ENCODE data around the gene PBX2.
"Not testable (repeated sequence)": the region's sequence is repeated elsewhere in the genome, so short reads cannot be mapped to it uniquely, and the experiment has no call there.

The PBX2 gene

DNA sequence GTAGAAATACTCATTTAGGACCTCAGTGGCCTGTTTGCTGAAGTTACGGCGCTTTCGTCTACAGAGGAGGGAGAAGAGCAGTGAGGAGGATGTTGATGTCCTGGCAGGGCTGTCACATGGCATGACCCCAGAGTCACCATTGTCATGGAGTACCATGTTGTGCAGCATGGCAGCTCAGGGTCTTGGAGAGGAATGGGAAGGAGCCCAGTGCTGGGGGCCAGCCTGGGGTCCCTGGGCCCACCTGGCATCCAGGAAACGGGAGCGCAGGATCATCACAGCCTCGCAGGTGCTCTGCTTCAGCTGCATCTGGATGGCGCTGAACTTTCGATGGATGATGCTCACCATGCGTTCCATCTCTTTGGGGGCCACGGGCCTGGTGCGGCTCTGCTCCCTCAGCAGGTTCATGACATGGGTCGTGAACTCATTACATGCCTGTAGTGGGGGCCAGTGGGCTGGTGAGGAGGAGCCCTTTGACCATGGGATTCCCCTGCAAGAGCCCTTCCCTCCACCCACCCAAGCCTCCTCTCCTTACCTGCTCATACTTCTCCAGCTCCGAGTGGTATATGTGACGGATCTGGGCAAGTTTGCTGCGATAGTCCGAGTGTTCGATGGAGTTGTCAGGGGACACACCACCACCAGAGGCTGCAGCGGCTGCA is 2.1 kb downstream of the PBX2 start:
- in situ Hi-C loops (cut with HindIII; ENCODE audit: low sequenced_read_pairs): not testable (repeated sequence)

GRCh38 chr6:32187009-32187709 is 2.8 kb downstream of the PBX2 start:
- in situ Hi-C loops (cut with HindIII; ENCODE audit: low sequenced_read_pairs): no loop called here

GRCh38 chr6:32186151-32186840 is 3.7 kb downstream of the PBX2 start:
- in situ Hi-C loops (cut with HindIII; ENCODE audit: low sequenced_read_pairs): not testable (repeated sequence)

DNA sequence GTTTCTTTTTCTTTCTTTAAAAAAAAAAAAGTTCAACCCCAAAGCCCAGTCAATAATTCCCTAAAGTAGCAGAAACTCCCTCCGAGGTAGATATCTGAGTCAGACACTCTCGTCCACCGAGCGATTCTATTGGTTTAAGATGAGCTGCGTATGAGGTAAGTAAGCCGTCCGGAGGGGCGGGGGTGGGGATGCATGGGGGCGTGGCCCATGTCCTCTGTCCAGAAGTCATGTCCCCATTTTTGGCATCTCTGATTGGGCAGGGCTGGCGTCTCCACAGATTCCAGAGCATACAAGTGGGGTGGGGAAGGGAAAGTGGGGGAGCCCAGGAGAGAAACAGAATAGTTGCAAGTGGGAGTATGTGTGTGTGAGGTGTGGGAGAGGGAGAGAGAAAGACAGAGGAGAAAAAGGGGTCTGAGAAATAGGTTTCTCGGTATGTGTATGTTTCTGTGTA is 4.3 kb downstream of the PBX2 start:
- in situ Hi-C loops (cut with HindIII; ENCODE audit: low sequenced_read_pairs): not testable (repeated sequence)

DNA sequence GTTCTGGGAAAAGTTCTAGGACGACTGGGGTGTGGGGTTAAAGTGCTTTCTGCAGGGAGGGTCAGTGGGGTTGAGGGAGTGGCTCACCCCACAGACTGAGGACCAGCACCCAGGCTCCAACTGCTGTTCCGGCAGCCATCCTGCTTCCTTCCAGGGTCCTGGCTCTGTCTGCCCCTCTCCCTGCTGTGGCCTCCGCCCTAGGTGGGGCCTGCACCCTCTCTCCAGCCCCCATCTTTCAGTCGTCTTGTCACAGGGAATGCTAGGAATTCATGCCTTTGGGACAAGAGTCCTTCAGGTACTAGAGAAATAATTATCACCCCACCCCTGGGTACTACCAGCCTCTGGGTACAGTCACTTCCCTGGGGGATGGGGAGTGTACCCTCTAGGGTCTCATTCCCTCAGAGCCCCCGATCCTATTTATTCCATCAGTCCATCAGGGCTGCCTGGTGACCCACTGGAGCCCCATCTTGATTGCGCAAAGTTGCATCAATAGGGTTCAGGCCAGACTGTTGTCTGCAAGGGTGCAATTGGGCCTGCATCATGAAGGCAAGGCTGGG is 5.8 kb downstream of the PBX2 start, which contains the start of gene AGER:
TSS of gene AGER (minus strand) at position 170 of the 557 bp plus-strand sequence. CDS start at position 139, 31 bp downstream.
- in situ Hi-C loops (cut with HindIII; ENCODE audit: low sequenced_read_pairs): no loop called here

DNA sequence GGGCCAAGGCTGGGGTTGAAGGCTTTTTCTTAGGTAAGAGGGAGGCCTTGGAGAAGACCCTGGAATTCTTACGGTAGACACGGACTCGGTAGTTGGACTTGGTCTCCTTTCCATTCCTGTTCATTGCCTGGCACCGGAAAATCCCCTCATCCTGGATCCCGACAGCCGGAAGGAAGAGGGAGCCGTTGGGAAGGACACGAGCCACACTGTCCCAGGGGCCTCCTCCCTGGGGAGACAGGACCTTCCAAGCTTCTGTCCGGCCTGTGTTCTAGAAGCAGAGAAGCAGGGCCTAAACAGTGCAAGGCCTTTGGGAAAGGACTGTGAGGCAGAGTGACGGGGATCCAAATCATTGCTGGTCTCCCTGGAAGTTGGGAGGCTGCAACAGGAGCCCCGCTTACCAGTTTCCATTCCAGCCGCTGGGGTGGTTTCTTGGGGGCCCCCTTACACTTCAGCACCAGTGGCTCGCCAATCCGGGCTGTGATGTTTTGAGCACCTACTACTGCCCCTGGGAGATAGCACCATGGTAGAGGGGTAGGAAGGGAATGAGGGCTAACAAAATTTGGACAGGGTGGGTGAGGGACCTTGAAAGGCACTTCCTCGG is 6.4 kb downstream of the PBX2 start:
- in situ Hi-C loops (cut with HindIII; ENCODE audit: low sequenced_read_pairs): no loop called here

GRCh38 chr6:32183030-32183429 is 7.0 kb downstream of the PBX2 start:
- in situ Hi-C loops (cut with HindIII; ENCODE audit: low sequenced_read_pairs): no loop called here

DNA sequence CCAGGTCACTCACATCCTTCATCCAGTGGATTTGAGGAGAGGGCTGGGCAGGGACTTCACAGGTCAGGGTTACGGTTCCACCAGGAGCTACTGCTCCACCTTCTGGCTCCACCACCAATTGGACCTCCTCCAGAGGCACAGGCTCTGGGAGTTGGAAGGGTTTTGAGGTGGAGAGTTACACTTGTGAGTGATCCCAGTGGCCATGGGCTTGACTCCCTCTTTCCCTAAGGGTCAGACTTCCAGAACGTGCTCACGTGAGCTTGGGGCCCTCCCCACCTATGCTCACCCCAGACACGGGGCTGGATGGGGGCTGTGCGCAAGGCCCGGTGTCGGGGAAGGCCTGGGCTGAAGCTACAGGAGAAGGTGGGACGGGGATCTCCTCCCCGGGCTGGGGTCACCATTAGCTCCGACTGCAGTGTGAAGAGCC is 7.4 kb downstream of the PBX2 start:
- in situ Hi-C loops (cut with HindIII; ENCODE audit: low sequenced_read_pairs): no loop called here

GRCh38 chr6:32181915-32182529 is 8.0 kb downstream of the PBX2 start:
- in situ Hi-C loops (cut with HindIII; ENCODE audit: low sequenced_read_pairs): no loop called here

DNA sequence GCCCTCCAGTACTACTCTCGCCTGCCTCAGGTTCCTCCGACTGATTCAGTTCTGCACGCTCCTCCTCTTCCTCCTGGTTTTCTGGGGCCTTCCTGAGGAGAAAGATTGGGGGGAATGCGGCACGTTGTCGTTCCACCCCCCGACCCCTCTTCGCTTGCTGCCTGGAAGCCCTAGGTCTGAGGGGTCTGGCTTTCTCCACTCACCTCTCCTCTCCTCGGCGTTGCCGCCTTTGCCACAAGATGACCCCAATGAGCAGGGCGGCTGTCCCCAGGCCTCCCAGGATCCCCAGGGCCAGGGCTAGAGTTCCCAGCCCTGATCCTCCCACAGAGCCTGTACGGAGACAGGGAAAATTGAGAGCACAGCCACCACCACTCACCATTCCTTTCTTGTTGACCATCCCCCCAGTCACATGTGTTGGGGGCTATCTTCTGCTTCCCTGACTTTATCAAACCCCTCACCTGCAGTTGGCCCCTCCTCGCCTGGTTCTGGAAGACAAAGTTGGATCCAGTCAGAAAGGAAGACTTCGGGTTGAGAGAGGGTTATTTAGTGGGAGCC is 8.8 kb downstream of the PBX2 start:
- in situ Hi-C loops (cut with HindIII; ENCODE audit: low sequenced_read_pairs): no loop called here

DNA sequence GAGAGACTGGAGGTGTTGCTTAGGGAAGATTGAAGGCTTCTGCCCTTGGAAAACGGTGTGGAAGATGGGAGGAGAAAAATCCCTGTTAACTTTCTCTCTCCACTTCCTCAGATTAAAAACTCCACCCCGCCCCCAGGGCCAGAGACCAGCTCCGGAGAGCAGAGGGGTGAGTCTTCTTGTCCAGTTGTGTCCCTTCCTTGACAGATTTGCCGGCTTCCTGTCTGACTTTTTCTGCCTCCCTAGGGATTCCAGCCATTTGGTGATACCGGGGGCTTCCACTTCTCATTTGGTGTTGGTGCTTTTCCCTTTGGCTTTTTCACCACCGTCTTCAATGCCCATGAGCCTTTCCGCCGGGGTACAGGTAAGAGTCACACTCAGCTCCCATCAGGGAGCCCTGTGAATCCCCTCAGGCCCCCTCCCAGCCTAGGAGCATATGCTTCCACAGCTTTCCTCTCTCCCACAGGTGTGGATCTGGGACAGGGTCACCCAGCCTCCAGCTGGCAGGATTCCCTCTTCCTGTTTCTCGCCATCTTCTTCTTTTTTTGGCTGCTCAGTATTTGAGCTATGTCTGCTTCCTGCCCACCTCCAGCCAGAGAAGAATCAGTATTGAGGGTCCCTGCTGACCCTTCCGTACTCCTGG is 10.1 kb downstream of the PBX2 start:
- in situ Hi-C loops (cut with HindIII; ENCODE audit: low sequenced_read_pairs): no loop called here

- in situ Hi-C loops (cut with HindIII; ENCODE audit: low sequenced_read_pairs): no loop called here
Observed at GRCh38 chr6:32178547-32179440, 11.2 kb downstream of the PBX2 start.

DNA sequence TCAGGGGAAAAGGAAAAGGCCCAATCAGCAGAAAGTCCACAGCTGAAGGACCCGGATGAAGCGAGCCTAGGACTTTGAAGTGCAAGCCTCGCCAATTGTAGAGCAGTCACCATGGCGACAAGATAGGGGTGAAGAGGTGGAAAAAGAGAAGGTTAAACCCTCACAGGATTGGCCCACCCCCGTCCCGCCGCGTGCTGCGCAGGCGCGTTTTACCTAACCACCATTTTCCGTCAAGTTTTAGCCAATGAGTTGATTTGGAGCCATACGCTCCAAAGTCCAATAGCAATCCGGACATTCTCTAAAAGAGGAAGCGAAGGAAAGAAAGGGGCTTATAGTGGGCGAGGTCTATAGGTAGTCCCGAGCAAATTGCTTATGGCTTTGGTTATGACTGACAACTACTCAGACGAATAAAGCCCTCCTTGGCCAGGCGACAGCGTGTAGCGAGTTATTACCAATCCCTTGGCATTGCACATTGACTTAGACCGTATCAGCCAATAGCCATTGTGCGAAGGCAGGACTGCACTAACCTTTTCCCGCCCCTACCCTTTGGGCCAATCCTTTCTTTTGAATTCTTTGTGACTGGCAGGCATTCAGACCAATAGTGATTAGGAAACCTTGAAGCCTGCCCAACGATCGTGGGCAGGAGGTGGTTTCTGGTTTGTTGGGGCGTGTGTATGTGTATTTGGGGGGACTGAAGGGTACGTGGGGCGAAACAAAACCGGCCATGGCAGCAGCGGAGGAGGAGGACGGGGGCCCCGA is 12.0 kb downstream of the PBX2 start, which contains the start of gene RNF5:
TSS of gene RNF5 (plus strand) at position 618 of the 759 bp plus-strand sequence. CDS start at position 725, 107 bp downstream.
- in situ Hi-C loops (cut with HindIII; ENCODE audit: low sequenced_read_pairs): no loop called here

DNA sequence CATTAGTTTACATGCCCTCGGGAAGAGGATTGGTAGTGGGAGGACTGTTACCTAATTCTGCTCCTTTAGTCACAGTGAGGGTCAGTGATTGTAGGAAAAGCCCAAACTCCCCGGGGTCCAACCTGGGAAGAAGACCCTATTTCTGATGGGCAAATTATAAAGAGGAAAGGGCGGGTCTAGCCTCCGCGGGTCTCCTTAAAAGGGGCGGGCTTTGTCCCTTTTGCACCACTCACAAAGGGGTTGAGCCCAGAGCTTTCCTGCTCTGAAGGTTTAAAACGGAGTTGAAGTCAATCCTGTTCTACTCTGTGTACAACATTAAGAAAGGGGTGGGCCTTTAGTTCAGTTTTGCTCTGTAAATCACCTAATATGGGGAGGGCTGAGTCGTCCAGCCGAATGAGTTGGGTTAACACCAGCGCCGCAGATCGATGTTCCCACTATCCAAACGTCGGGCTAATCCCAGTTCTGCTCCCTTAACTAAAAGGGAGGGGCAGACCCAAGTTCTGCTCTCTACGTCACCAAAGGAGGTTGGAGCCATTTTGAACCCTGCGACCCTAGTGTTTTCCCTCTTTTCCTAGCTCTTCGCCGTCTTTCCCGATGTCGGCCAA is 12.7 kb downstream of the PBX2 start:
- in situ Hi-C loops (cut with HindIII; ENCODE audit: low sequenced_read_pairs): no loop called here

DNA sequence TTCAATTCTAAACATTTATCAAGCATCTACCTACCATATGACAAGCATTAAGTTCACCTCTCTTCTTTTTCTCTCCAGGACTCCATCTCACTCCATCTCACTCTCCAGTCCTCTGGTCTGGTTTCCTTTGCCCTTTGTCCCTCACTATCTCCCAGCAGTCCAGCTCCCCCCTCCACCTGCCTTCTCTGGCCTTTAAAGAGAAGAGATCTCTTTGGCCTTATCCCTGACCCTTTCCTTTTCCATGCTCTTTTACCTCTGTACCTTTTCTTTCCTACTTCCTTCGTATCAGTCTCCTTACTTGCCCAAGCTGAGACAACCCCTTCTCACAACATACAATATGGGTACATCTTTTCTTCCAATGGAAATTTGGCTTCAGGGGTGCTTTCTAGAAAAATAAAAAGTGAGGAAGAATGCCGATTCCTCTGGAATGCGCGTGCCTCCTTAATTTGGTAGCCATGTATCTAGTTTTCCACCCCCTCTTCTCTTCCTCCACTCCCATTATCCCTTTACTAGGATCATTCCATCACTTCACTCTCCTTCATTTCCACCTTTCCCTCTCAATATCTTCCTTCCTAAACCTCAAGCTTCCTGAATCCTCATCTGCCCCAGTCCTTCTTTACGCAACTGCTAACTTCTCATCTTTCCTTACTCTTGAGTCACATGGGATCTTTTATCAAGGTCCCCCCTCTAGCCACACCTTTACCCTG is 13.4 kb downstream of the PBX2 start:
- in situ Hi-C loops (cut with HindIII; ENCODE audit: low sequenced_read_pairs): no loop called here

- in situ Hi-C loops (cut with HindIII; ENCODE audit: low sequenced_read_pairs): no loop called here
Observed at GRCh38 chr6:32175711-32176475, 14.1 kb downstream of the PBX2 start, which contains the start of gene AGPAT1. TSS of gene AGPAT1 (minus strand) at chr6:32176084. CDS start at chr6:32171496, 4,588 bp downstream.
